C4-2B (cell line): Measurements from ENCODE around the gene AURKB.

ENCODE experiments used
- H3K27ac ChIP-seq: fragments of 450-650 bp; 2 replicates; pipeline ENCODE4 v1.5.1; 2017
- ZFX ChIP-seq: fragments of 450-650 bp; IDR thresholded peaks from 2 replicates; pipeline ENCODE4 v1.6.1; 2017
- TF ChIP-seq, protein P1 (sequence below): fragments of 450-650 bp; conservative IDR thresholded peaks from 2 replicates; pipeline ENCODE4 v1.5.1; 2017; ENCODE audit warnings: mild to moderate bottlenecking

The AURKB gene

DNA sequence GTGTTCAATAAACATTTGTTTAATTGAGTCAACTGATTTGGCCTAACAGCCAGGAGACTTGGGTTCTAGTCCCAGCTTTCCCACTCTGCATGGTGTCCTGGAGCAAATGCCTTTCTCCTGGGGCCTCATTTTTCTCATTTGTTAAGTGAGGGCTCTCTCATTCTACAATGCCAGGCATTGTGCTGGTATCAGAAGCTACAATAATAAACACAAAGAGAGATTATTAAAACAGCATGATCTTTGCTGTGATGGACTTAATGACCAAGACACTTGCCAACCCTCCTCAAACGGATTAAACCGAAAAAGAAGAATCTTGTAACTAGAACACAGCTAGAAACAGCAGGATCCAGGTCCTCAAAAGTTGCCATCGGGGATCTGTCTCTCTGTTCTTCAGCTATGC, 42.8 kb downstream of the AURKB start:
- TF ChIP-seq, protein P1, sequence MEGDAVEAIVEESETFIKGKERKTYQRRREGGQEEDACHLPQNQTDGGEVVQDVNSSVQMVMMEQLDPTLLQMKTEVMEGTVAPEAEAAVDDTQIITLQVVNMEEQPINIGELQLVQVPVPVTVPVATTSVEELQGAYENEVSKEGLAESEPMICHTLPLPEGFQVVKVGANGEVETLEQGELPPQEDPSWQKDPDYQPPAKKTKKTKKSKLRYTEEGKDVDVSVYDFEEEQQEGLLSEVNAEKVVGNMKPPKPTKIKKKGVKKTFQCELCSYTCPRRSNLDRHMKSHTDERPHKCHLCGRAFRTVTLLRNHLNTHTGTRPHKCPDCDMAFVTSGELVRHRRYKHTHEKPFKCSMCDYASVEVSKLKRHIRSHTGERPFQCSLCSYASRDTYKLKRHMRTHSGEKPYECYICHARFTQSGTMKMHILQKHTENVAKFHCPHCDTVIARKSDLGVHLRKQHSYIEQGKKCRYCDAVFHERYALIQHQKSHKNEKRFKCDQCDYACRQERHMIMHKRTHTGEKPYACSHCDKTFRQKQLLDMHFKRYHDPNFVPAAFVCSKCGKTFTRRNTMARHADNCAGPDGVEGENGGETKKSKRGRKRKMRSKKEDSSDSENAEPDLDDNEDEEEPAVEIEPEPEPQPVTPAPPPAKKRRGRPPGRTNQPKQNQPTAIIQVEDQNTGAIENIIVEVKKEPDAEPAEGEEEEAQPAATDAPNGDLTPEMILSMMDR: no peak
- TF ChIP-seq ZFX: no peak
- no peak overlapping the region for H3K27ac ChIP-seq

- no peak for TF ChIP-seq ZFX
- TF ChIP-seq, protein P1: no peak
- no peak overlapping the region for H3K27ac ChIP-seq
These were observed 43.6 kb downstream of the AURKB start for GRCh38 chr17:8166731-8167130.

DNA sequence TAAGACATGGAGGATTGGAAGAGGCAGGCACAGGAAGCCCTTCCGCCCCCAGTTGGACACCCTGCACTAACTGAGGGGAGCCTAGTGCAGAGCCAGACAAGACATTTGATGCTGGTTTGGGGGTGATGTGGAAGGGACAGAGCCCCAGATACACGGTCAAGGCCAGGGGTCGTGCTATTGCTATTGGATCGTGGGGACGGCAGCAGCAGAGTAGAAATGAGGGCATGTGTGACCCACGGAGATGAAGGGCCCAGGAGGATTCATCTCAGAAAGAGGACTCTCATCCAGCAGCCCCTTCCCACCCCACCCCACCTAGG, 45.6 kb downstream of the AURKB start:
- no peak for TF ChIP-seq ZFX
- TF ChIP-seq, protein P1: no peak
- no peak overlapping the region for H3K27ac ChIP-seq

GRCh38 chr17:8163978-8164814, 46.2 kb downstream of the AURKB start:
- TF ChIP-seq, protein P1: no peak
- TF ChIP-seq ZFX: no peak
- H3K27ac ChIP-seq: peak overlapping the region; percentile 99

- H3K27ac ChIP-seq: peak overlapping the region; percentile 99
- TF ChIP-seq, protein P1: no peak
- TF ChIP-seq ZFX: no peak
These were observed 47.1 kb downstream of the AURKB start for GRCh38 chr17:8162997-8163977.

DNA sequence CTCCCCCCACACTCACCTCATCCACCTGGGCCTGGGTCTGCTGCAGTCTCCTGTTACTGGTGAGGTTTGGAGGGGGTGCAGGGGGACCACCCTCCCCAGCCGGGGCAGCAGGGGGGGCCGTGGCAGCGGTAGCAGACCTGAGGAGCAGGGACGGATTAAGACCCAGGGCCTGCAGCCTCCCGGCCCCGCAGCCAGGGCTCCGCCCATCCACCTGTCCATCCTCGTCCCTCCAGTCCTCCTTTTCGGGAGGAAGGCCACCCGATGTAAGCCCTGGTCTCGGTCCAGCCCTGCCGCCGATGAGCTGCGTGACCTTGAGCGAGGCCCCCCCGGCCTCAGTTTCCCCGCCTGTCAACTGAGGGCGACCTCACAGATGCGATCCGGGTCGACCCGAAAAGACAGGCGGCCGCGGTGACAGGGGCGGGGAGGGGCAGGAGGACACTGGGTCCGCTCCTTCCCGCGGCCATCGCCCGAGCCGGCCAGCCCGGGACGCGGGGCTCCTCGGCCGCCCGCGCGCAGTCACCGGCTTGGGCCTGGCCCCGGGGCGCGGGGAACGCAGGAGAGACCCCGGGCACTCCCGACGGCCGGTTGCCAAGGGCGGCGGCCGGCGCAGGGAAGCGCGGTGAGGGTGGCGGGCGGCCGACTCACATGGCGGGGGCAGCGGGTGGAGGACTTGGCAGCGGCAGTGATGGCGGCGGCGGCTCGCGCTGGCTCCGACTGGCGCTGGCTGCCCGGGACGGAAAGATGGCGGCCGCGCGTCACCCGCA, 48.0 kb downstream of the AURKB start, which contains the start of gene VAMP2:
VAMP2 (minus strand) TSS at position 716 of the 764 bp plus-strand sequence; CDS start at position 647, 69 bp downstream.
- TF ChIP-seq, protein P1: no peak
- peak; percentile 74; the same call in 1 of the 2 replicates for TF ChIP-seq ZFX
- H3K27ac ChIP-seq: peak within 1 kb of the TSS; percentile 99
